OCI-LY1 (cell line): ENCODE results near the gene DDX56.

Experiments used
- CTCF ChIP-seq: fragments of 200-600 bp; sonication (generic), shearing (Covaris generic); IDR thresholded peaks from 2 replicates; pipeline ENCODE4 v1.5.1; 2017; ENCODE audit warnings: mild to moderate bottlenecking, antibody characterized with exemption, low read length, moderate library complexity, mixed read lengths
- EZH2 ChIP-seq: fragments of 200-600 bp; sonication (generic), shearing (Covaris generic); IDR thresholded peaks from 2 replicates; pipeline ENCODE4 v1.8.0; 2017; ENCODE audit warnings: borderline replicate concordance, mixed run types, mild to moderate bottlenecking, antibody characterized with exemption, low read length, moderate library complexity, mixed read lengths

DNA sequence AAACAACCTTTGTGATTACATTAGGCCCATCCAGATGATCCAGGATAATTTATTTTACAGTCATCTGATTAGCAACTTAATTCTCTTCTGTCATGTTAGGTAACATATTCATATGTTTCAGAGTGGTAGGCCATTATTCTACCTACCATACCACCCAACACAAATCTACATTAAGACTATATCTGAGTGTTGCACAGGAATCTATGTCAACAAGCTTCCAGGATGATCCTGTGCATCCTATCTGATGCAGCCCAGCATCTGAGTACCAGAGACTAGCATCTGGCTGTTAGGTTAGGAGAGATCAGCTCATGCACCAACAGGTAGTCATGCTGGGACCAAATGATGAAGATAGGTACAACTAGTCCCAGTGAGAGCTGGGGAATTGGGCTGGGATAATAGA lies 1.3 kb upstream of the DDX56 start:
- no peak for TF ChIP-seq EZH2
- no peak for TF ChIP-seq CTCF
